K562 (cell line): ENCODE data around the gene SERPINB3. TPM values are rescaled to one million over a fixed set of nuclear protein-coding genes. Genes with fewer than 3 reads are reported as not detected.
"Not testable (repeated sequence)": the region's sequence is repeated elsewhere in the genome, so short reads cannot be mapped to it uniquely, and the experiment has no call there.

Experiments
- ATAC-seq: fragments of 200-7000 bp; cut with Tn5 transposase; 3 replicates; pipeline ENCODE4 v1.9.1; 2020; ENCODE audit warnings: moderate library complexity
- BruUV-seq: library from RNA; stranded (reverse); fragments of 400-500 nt; replicated peaks from 2 replicates; lab custom pipeline; 2021; lab: Mats Ljungman, UMichigan
- CTCF ChIA-PET: fragments of 300-600 bp; formaldehyde crosslinking; extraction: SDS; loops from one replicate; lab custom pipeline; 2021; ENCODE audit warnings: low intra/inter-chr PET ratio; lab: Yijun Ruan, JAX
- POLR2A ChIA-PET: fragments of 300-600, 350-650 bp; sonication (Branson Sonifier 250); formaldehyde crosslinking; extraction: SDS; loops from one replicate; lab custom pipeline; 2021; ENCODE audit warnings: antibody characterized with exemption, inconsistent platforms; lab: Yijun Ruan, JAX
- DNase-seq, 4 experiments: peaks; one replicate each; pipeline versions ENCODE4 v3.0.0 to v3.0.0-alpha.2; 2011 to 2018; ENCODE audit warnings: low spot score in 3 of 4, mixed read lengths in 3 of 4; ENCODE audit errors: extremely low read depth in 1 of 4
- FAIRE-seq: peaks from 2 replicates; lab custom pipeline; 2011; peaks lifted over from hg19 to GRCh38; lab: Jason Lieb, UNC
- H2AFZ ChIP-seq: 2 replicates; pipeline ENCODE4 v1.6.0; 2011; ENCODE audit warnings: low read depth, low read length, control low read depth, inconsistent platforms
- H3K27ac ChIP-seq: fragments of 200-600 bp; 3 replicates; pipeline ENCODE4 v1.8.0; 2011; ENCODE audit warnings: low read depth, mild to moderate bottlenecking, control low read depth, inconsistent platforms, low read length, moderate library complexity, mixed read lengths; ENCODE audit errors: extremely low read depth
- H3K27me3 ChIP-seq, 2 experiments: fragments of 300-600 bp in 1 of 2; 2 replicates in 1 of 2; 3 replicates in 1 of 2; pipeline versions ENCODE4 v1.6.0 to v1.8.0; 2011; ENCODE audit warnings: inconsistent platforms in 2 of 2, low read length in 2 of 2, mild to moderate bottlenecking in 1 of 2, mixed read lengths in 1 of 2, moderate library complexity in 1 of 2; ENCODE audit not compliant: control insufficient read depth in 2 of 2, insufficient read depth in 2 of 2
- H3K36me3 ChIP-seq: fragments of 300-600 bp; 3 replicates; pipeline ENCODE4 v1.8.0; 2011; ENCODE audit warnings: mild to moderate bottlenecking, low read length, inconsistent platforms; ENCODE audit not compliant: control insufficient read depth, insufficient read depth
- H3K4me1 ChIP-seq, 2 experiments: fragments of 200-600 bp in 1 of 2; replicated peaks in 1 of 2; 2 replicates in 1 of 2; 3 replicates in 1 of 2; pipeline versions ENCODE4 v1.5.1 to v1.8.0; 2011; ENCODE audit warnings: inconsistent platforms in 2 of 2, low read length in 2 of 2, mild to moderate bottlenecking in 1 of 2, mixed read lengths in 1 of 2, moderate library complexity in 1 of 2; ENCODE audit not compliant: control insufficient read depth in 2 of 2, insufficient read depth in 2 of 2
- H3K4me2 ChIP-seq: 2 replicates; pipeline ENCODE4 v1.6.1; 2011; ENCODE audit warnings: low read length, control low read depth, inconsistent platforms, mixed read lengths; ENCODE audit not compliant: insufficient read depth
- H3K4me3 ChIP-seq: fragments of 200-600 bp; sonication (generic), shearing (Covaris generic); 2 replicates; pipeline ENCODE4 v1.5.1; 2016; ENCODE audit warnings: control low read depth, inconsistent platforms
- H3K79me2 ChIP-seq: fragments of 200-600 bp; 3 replicates; pipeline ENCODE4 v1.8.0; 2011; ENCODE audit warnings: low read length, inconsistent platforms; ENCODE audit not compliant: control insufficient read depth, insufficient read depth
- H3K9ac ChIP-seq, 2 experiments: 2 replicates each; pipeline versions ENCODE4 v1.6.0 to v1.6.1; 2011; ENCODE audit warnings: low read depth in 2 of 2, low read length in 2 of 2, control low read depth in 1 of 2, inconsistent platforms in 1 of 2, mild to moderate bottlenecking in 1 of 2, mixed read lengths in 1 of 2; ENCODE audit not compliant: insufficient read depth in 1 of 2
- H3K9me1 ChIP-seq: one replicate; pipeline ENCODE4 v1.6.0; 2011; ENCODE audit warnings: inconsistent platforms, mild to moderate bottlenecking, low read length, moderate library complexity; ENCODE audit not compliant: control insufficient read depth, insufficient read depth
- H3K9me3 ChIP-seq: replicated peaks from 2 replicates; pipeline ENCODE4 v1.5.1; 2011; ENCODE audit warnings: low read depth, low read length, inconsistent platforms; ENCODE audit not compliant: control insufficient read depth, insufficient read depth
- H4K20me1 ChIP-seq: replicated peaks from 2 replicates; pipeline ENCODE4 v1.6.1; 2011; ENCODE audit warnings: low read length, inconsistent platforms, mixed read lengths; ENCODE audit not compliant: control insufficient read depth, insufficient read depth
- CBX2 ChIP-seq: fragments of 200-600 bp; sonication (generic); IDR thresholded peaks from one replicate; pipeline ENCODE4 v1.6.1; 2012; ENCODE audit warnings: mild to moderate bottlenecking, low read length, inconsistent platforms; ENCODE audit not compliant: insufficient read depth, poor library complexity, severe bottlenecking
- E4F1 ChIP-seq: fragments of 250-450 bp; sonication (Bioruptor Pico); IDR thresholded peaks from 2 replicates; pipeline ENCODE4 v1.5.0; 2021; ENCODE audit warnings: mild to moderate bottlenecking, borderline replicate concordance
- GATA2 ChIP-seq: sonication (generic); formaldehyde crosslinking; IDR thresholded peaks from 2 replicates; pipeline ENCODE4 v1.4.0; 2020; ENCODE audit warnings: mild to moderate bottlenecking, missing genetic modification reagents
- HES1 ChIP-seq: fragments of 450-650 bp; IDR thresholded peaks from 2 replicates; pipeline ENCODE4 v1.6.1; 2016; ENCODE audit warnings: low read depth, mild to moderate bottlenecking, moderate library complexity
- HMGN3 ChIP-seq: IDR thresholded peaks from 2 replicates; pipeline ENCODE4 v1.6.1; 2011; ENCODE audit warnings: borderline replicate concordance, low read depth, mild to moderate bottlenecking, mixed read lengths, low read length; ENCODE audit not compliant: insufficient read length; ENCODE audit errors: extremely low read depth
- NFIX ChIP-seq: fragments of 250-450 bp; sonication (Bioruptor Pico); IDR thresholded peaks from 2 replicates; pipeline ENCODE4 v1.4.0; 2020; ENCODE audit warnings: low read depth, mild to moderate bottlenecking, moderate library complexity
- ZFP30 ChIP-seq: fragments of 250-450 bp; sonication (Bioruptor Pico); IDR thresholded peaks from 2 replicates; pipeline ENCODE4 v1.8.0; 2022; ENCODE audit warnings: moderate library complexity, mild to moderate bottlenecking, inconsistent platforms, borderline replicate concordance
- ZFX ChIP-seq: sonication (generic); formaldehyde crosslinking; IDR thresholded peaks from 2 replicates; pipeline ENCODE4 v1.8.0; 2022; ENCODE audit warnings: mild to moderate bottlenecking, missing genetic modification reagents, moderate library complexity
- ZNF561 ChIP-seq: fragments of 450-650 bp; formaldehyde crosslinking; conservative IDR thresholded peaks from 2 replicates; pipeline ENCODE4 v1.4.0; 2020; ENCODE audit warnings: mild to moderate bottlenecking, moderate library complexity
- WGBS: fragments of 100-300 bp; shearing (Covaris generic); methylation state at CpG from one replicate; pipeline ENCODE4 v1.1.6; 2016; ENCODE audit warnings: low coverage, mixed read lengths; ENCODE audit not compliant: insufficient coverage; ENCODE audit errors: missing lambda C conversion rate; 5-methylcytosine and 5-hydroxymethylcytosine counted together
- in situ Hi-C: fragments of 300-500 bp; cut with MboI; formaldehyde crosslinking; loops from 4 replicates; pipeline ENCODE4 v1.15.0; 2018; ENCODE audit warnings: inconsistent platforms, mixed read lengths
- intact Hi-C: fragments of 100-400 bp; cut with micrococcal nuclease; formaldehyde crosslinking; loops from 2 replicates; pipeline ENCODE4 v1.14.2; 2022
- polyA plus RNA-seq, 8 experiments: library from polyadenylated mRNA; depleted of rRNA in 4 of 8; stranded (reverse) in 5 of 8; unstranded in 3 of 8; fragments of >200 nt; fragmentation: Nextera tagmentation in 2 of 8; fragmentation: Illumina TruSeq in 1 of 8; extraction: Ambion mirVana in 2 of 8; extraction: Trizol in 1 of 8; gene quantifications; 2 replicates each; pipeline versions ENCODE4 v1.2.1 to v1.2.3, GENCODE V29; 2011 to 2014; ENCODE audit warnings: inconsistent platforms in 1 of 8, missing spikeins in 1 of 8
- total RNA-seq, 7 experiments: library from RNA; depleted of rRNA in 6 of 7; stranded (reverse); fragments of >200 nt in 6 of 7; fragmentation: Illumina TruSeq in 2 of 7; extraction: Trizol in 2 of 7; gene quantifications; 2 replicates each; pipeline versions ENCODE4 v1.2.1 to v1.2.3, GENCODE V29; 2011 to 2021; ENCODE audit warnings: low replicate concordance in 1 of 7

SERPINB3 gene
- total and polyA plus RNA-seq, 9 of the 15 experiments (the other 6 are each of a cell fraction or from before 2014, with no cell fraction given) = not detected

GRCh38 chr18:63646936-63647335 is 14.8 kb downstream of the SERPINB3 start:
- in situ Hi-C loops = no loop called here
- POLR2A ChIA-PET = no interaction called here
- no peaks in the 10 kb centered on the region for H3K79me2 ChIP-seq
- H4K20me1 ChIP-seq = no peaks in the 10 kb centered on the region
- no peaks in the 10 kb centered on the region for H3K27me3 ChIP-seq
- intact Hi-C loops = no loop called here
- TF ChIP-seq GATA2 (CRISPR knock-in tag) (no peak), NFIX (CRISPR knock-in tag) (no peak), HES1 (no peak), E4F1 (CRISPR knock-in tag) (no peak), CBX2 (no peak), HMGN3 (no peak), ZFX (no peak), ZFP30 (CRISPR knock-in tag) (no peak), ZNF561 (CRISPR knock-in tag) (no peak)
- TF ChIP-seq, all 486 proteins: peak for 0
- Histone ChIP-seq H3K27ac (no peak overlapping the region), H2AFZ (no peak overlapping the region), H3K9me3 (no peaks in the 10 kb centered on the region), H3K4me1 (no peaks in the 10 kb centered on the region), H3K4me2 (no peak overlapping the region), H3K4me3 (no peak overlapping the region), H3K9me1 (no peaks in the 10 kb centered on the region), H3K36me3 (no peaks in the 10 kb centered on the region), H3K9ac (no peak overlapping the region)
- FAIRE-seq (no peak), DNase-seq (no peak), ATAC-seq (no peak)
- CTCF ChIA-PET = no interaction called here
- no TSS peak for BruUV-seq

- H3K9ac ChIP-seq, H2AFZ ChIP-seq, H3K9me3 ChIP-seq, ATAC-seq, H3K4me2 ChIP-seq, intact Hi-C loops, H4K20me1 ChIP-seq, POLR2A ChIA-PET, H3K27me3 ChIP-seq, BruUV-seq, H3K4me1 ChIP-seq, H3K36me3 ChIP-seq, in situ Hi-C loops, DNase-seq, H3K27ac ChIP-seq, FAIRE-seq, H3K4me3 ChIP-seq, H3K9me1 ChIP-seq, CTCF ChIA-PET, H3K79me2 ChIP-seq: not testable (repeated sequence)
- 0% methylated on average over 1 of the region's 1 CpG for WGBS
Measured at GRCh38 chr18:63644694-63645093, 17.0 kb downstream of the SERPINB3 start.
